ENCODE data around the gene PWWP2B.

PWWP2B gene

DNA sequence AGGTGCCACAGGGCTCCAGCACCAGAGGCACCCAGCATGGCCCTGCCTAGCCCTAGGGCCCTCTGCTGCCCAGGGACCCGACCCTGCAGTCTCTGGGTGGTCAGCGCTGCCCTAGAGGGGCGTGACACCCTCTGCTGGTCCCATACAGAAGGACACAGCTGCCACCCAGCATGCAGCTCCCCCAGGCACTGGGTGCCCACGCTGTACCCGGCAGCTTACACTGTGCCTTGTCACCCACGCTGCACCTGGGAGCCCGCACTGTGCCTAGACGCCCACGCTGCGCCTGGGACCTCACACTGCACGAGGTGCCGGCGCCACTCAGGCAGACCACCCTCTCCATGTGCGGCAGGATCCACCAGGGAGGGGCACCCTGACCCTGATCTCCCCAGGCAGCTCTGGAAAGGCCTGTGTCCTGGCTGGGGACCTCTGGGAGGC lies 55.2 kb downstream of the PWWP2B start:
- FAIRE-seq = peak; percentile 40
- DNase-seq (ENCODE audit: insufficient read length, low spot score) = no peak
- TF ChIP-seq POU2F2 (IDR thresholded peaks at IDR 0.05; ENCODE audit: low read depth, low read length) (no peak), PAX5 (IDR thresholded peaks at IDR 0.05; ENCODE audit: insufficient read depth, low read length, severe bottlenecking) (no peak), SPI1 (IDR thresholded peaks at IDR 0.05; ENCODE audit: low read depth, low read length) (no peak), POLR2AphosphoS5 (IDR thresholded peaks at IDR 0.05; ENCODE audit: low read depth, low read length) (no peak), POLR2A (IDR thresholded peaks at IDR 0.05; ENCODE audit: low read depth, low read length) (no peak), TAF1 (IDR thresholded peaks at IDR 0.05; ENCODE audit: low read depth, low read length) (no peak)

GRCh38 chr10:132452651-132453469 lies 55.9 kb downstream of the PWWP2B start:
- peak; percentile 100 for DNase-seq (ENCODE audit: insufficient read length, low spot score)
- no peak for TF ChIP-seq POU2F2 (IDR thresholded peaks at IDR 0.05; ENCODE audit: low read depth, low read length)
- no peak for TF ChIP-seq PAX5 (IDR thresholded peaks at IDR 0.05; ENCODE audit: insufficient read depth, low read length, severe bottlenecking)
- no peak for TF ChIP-seq POLR2A (IDR thresholded peaks at IDR 0.05; ENCODE audit: low read depth, low read length)
- no peak for TF ChIP-seq POLR2AphosphoS5 (IDR thresholded peaks at IDR 0.05; ENCODE audit: low read depth, low read length)
- TF ChIP-seq SPI1 (IDR thresholded peaks at IDR 0.05; ENCODE audit: low read depth, low read length) = no peak
- no peak for TF ChIP-seq TAF1 (IDR thresholded peaks at IDR 0.05; ENCODE audit: low read depth, low read length)
- peak; percentile 91 for FAIRE-seq

DNA sequence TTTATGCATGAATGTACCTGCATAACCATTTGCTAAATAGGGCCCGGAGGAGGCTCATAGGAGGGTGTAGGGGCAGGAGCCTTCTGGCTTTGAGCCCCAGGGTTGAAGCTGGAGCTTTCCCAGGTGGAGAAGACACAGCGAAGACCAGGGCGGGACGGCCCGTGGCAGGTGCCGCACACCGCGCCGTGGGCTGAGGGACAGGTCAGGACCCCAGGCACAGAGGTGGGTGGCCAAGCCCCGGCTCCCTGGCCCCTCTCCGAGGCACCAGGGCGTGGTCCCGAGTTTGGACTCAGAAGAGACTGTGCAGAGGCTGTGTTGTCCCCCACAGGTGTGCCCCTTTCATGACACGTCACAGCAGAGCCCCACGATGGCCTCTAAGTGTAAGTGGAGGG lies 56.5 kb downstream of the PWWP2B start:
- no peak for DNase-seq (ENCODE audit: insufficient read length, low spot score)
- FAIRE-seq = no peak
- TF ChIP-seq PAX5 (IDR thresholded peaks at IDR 0.05; ENCODE audit: insufficient read depth, low read length, severe bottlenecking) = no peak
- TF ChIP-seq TAF1 (IDR thresholded peaks at IDR 0.05; ENCODE audit: low read depth, low read length) = no peak
- TF ChIP-seq POU2F2 (IDR thresholded peaks at IDR 0.05; ENCODE audit: low read depth, low read length) = no peak
- TF ChIP-seq POLR2AphosphoS5 (IDR thresholded peaks at IDR 0.05; ENCODE audit: low read depth, low read length) = no peak
- TF ChIP-seq SPI1 (IDR thresholded peaks at IDR 0.05; ENCODE audit: low read depth, low read length) = no peak
- no peak for TF ChIP-seq POLR2A (IDR thresholded peaks at IDR 0.05; ENCODE audit: low read depth, low read length)

DNA sequence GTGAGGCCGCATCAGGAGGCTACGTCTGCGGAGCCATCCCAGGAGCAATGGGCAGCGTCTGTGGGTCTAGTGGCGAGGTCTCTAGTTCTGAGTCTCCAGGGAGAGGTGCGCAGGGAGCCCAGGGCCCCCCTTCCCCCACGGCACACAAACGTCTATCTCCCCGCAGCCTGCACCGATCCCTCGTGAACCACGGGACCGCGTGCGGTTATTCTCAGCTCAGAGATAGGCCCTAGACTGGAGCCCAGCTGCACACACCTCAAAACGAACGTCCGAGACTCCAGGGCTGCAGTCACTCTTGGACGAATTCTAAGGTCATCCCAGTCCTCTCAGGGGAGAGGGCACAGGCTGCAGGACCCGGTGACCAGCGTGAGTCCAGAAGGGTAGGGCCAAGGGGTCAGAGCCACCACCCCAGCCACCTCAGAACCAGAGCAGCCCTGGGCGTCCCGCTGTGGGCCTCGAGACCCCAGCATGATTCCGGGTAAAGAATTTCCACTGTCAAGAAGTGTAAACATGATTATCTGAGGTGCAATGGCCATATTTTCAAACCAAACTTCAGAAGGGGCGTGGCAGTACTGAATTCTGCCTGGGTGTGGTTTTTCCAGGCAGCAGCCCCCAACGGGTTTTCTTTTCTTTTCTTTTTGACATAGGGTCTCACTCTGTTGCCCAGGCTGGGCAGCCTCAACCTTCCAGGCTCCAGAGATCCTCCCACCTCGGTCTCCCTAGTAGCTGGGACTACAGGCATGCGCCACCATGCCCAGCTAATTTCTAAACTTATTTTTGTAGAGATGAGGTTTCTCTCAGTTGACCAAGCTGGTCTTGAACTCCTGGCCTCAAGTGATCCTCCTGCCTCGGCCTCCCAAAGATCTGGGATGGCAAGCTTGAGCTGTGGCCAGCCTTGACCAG lies 57.5 kb downstream of the PWWP2B start:
- no peak for DNase-seq (ENCODE audit: insufficient read length, low spot score)
- TF ChIP-seq SPI1 (IDR thresholded peaks at IDR 0.05; ENCODE audit: low read depth, low read length) (no peak), POU2F2 (IDR thresholded peaks at IDR 0.05; ENCODE audit: low read depth, low read length) (no peak), POLR2A (IDR thresholded peaks at IDR 0.05; ENCODE audit: low read depth, low read length) (no peak), PAX5 (IDR thresholded peaks at IDR 0.05; ENCODE audit: insufficient read depth, low read length, severe bottlenecking) (no peak), TAF1 (IDR thresholded peaks at IDR 0.05; ENCODE audit: low read depth, low read length) (no peak), POLR2AphosphoS5 (IDR thresholded peaks at IDR 0.05; ENCODE audit: low read depth, low read length) (no peak)
- no peak for FAIRE-seq

- FAIRE-seq = no peak
- TF ChIP-seq SPI1 (IDR thresholded peaks at IDR 0.05; ENCODE audit: low read depth, low read length) (no peak), POLR2A (IDR thresholded peaks at IDR 0.05; ENCODE audit: low read depth, low read length) (no peak), PAX5 (IDR thresholded peaks at IDR 0.05; ENCODE audit: insufficient read depth, low read length, severe bottlenecking) (no peak), POLR2AphosphoS5 (IDR thresholded peaks at IDR 0.05; ENCODE audit: low read depth, low read length) (no peak), POU2F2 (IDR thresholded peaks at IDR 0.05; ENCODE audit: low read depth, low read length) (no peak), TAF1 (IDR thresholded peaks at IDR 0.05; ENCODE audit: low read depth, low read length) (no peak)
- no peak for DNase-seq (ENCODE audit: insufficient read length, low spot score)
Observed at GRCh38 chr10:132455441-132455971, 58.5 kb downstream of the PWWP2B start.

DNA sequence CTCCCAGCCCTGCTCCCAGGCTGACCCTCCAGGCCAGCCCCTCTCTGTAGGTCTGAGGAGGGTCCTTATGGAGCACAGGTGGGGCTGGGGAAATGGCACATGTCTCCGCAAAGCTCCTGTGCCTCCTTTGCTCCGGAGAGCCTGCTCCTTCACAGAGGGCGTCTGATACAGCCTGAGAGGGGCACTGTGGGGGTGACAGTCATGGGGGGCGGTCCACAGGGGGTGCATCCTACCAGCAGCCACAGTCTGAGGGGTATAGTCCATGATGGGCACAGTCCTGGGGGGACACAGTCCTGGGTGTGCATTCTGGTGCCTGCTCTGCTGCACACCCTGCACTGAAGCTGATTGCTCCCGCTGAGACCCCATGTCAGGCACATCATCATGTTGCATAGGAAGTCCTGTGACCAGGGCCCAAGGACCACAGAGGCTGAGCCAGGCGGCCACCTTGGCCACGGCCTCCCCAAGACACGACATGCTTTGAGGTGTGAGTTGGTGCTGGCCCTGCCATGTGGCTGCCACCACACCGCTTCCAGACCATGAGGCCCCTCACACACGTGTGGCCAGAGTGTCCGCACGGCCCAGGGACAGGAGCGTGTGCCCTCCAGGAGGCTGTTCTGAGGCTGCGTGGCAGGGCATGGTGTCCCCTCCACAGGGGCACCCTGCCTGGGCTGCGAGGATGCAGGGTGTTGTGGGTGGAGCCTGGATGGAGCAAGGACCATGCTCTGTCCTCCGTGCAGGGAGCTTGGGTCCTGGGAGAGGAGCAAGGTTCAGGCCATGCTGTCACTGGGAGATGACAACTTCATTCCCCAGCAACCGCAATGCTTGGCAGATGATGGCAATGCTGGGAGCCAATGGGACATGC lies 59.2 kb downstream of the PWWP2B start:
- TF ChIP-seq SPI1 (IDR thresholded peaks at IDR 0.05; ENCODE audit: low read depth, low read length) = no peak
- no peak for TF ChIP-seq POLR2A (IDR thresholded peaks at IDR 0.05; ENCODE audit: low read depth, low read length)
- TF ChIP-seq PAX5 (IDR thresholded peaks at IDR 0.05; ENCODE audit: insufficient read depth, low read length, severe bottlenecking) = no peak
- TF ChIP-seq POU2F2 (IDR thresholded peaks at IDR 0.05; ENCODE audit: low read depth, low read length) = no peak
- TF ChIP-seq POLR2AphosphoS5 (IDR thresholded peaks at IDR 0.05; ENCODE audit: low read depth, low read length) = no peak
- TF ChIP-seq TAF1 (IDR thresholded peaks at IDR 0.05; ENCODE audit: low read depth, low read length) = no peak
- FAIRE-seq (no peak), DNase-seq (ENCODE audit: insufficient read length, low spot score) (no peak)

DNA sequence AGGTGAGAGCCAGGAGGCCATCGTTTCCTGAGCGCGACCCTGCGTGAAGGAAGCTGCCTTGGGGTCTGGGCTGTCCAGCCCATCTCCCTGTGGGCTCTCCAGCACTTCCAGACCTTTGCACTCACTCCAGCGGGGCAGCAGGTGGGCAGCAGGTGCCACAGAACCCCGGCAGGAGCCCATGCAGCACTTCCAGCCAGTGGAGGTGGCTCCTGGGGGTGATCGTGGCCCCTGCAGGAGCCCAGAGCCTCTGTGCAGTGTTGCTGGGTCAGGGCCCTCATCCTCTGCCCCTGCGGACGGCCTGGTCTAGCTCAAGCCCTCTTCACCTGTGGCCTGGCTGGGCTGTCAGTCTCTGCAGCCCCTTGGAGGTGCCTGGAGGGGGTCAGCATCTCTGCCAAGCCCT lies 59.9 kb downstream of the PWWP2B start:
- TF ChIP-seq TAF1 (IDR thresholded peaks at IDR 0.05; ENCODE audit: low read depth, low read length) (no peak), SPI1 (IDR thresholded peaks at IDR 0.05; ENCODE audit: low read depth, low read length) (no peak)
- DNase-seq (ENCODE audit: insufficient read length, low spot score) (no peak), FAIRE-seq (no peak)

DNA sequence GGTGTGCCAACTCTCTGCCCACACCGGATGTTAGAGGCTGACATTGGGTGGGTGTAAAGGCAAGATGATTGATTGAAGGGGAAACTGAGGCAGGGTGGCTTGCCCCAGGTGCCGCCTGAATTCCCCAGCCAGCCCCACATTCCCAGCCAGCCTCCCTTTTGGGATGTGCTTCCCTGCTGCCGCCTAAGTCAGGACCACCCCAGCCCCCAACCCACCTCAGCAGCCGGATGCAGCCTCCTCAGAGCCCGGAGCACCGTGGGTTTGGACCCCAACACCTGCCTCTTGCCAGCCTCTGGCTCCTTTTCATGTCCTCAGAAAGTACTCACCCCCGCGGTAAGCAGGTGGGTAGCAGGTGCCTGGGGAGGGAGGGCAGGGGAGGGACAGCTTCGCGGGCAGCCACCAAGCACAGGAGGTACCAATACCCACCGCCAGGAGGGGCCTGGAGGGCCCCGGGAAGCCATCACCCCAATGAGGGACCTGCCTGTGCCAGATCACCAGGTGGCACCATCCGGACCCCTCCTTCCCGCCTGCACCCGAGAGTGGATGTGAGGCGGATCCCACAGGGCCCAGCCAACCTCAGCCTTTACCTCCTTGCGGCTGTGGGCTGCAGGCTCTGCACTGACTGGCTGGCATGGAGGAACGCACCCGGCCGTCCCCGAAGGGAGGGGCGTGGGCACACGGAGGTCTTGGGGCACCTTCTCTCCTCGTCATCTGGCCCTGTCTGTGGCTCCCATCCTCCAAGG lies 60.5 kb downstream of the PWWP2B start:
- TF ChIP-seq POLR2A (IDR thresholded peaks at IDR 0.05; ENCODE audit: low read depth, low read length) (no peak), SPI1 (IDR thresholded peaks at IDR 0.05; ENCODE audit: low read depth, low read length) (no peak), TAF1 (IDR thresholded peaks at IDR 0.05; ENCODE audit: low read depth, low read length) (no peak), POLR2AphosphoS5 (IDR thresholded peaks at IDR 0.05; ENCODE audit: low read depth, low read length) (no peak), POU2F2 (IDR thresholded peaks at IDR 0.05; ENCODE audit: low read depth, low read length) (no peak), PAX5 (IDR thresholded peaks at IDR 0.05; ENCODE audit: insufficient read depth, low read length, severe bottlenecking) (no peak)
- FAIRE-seq (no peak), DNase-seq (ENCODE audit: insufficient read length, low spot score) (no peak)

All from GM12891 (cell line).